Lung (tissue), 12 donors: ENCODE results near the gene SSH2. TPM values are rescaled to one million over a fixed set of nuclear protein-coding genes. Genes with fewer than 3 reads are reported as not detected.

Experiments
- ATAC-seq: fragments of 200-7000 bp; cut with Tn5 transposase; one replicate; pipeline ENCODE4 v1.9.1; 2020; ENCODE audit warnings: moderate number of reproducible peaks; ENCODE audit not compliant: insufficient read depth, low FRiP score
- DNase-seq, 3 donors: peaks; one replicate each; pipeline ENCODE4 v3.0.0-alpha.2; 2013 to 2017
- H3K27ac ChIP-seq, 2 donors: one replicate each; pipeline ENCODE4 v1.5.1; 2013; ENCODE audit warnings: mild to moderate bottlenecking in 2 of 2, moderate library complexity in 2 of 2, control low read depth in 1 of 2, inconsistent platforms in 1 of 2, low read depth in 1 of 2, low read length in 1 of 2
- H3K27me3 ChIP-seq, 3 donors: one replicate each; pipeline ENCODE4 v1.5.1; 2013; ENCODE audit warnings: low read length in 2 of 3; ENCODE audit not compliant: control insufficient read depth in 3 of 3, insufficient read depth in 3 of 3
- H3K36me3 ChIP-seq, 4 donors: one replicate each; pipeline ENCODE4 v1.5.1; 2013; ENCODE audit warnings: low read length in 4 of 4, mild to moderate bottlenecking in 1 of 4, moderate library complexity in 1 of 4; ENCODE audit not compliant: control insufficient read depth in 4 of 4, insufficient read depth in 4 of 4
- H3K4me1 ChIP-seq, 5 donors: one replicate each; pipeline ENCODE4 v1.5.1; 2013; ENCODE audit warnings: low read length in 5 of 5, mild to moderate bottlenecking in 2 of 5, moderate library complexity in 1 of 5; ENCODE audit not compliant: control insufficient read depth in 5 of 5, insufficient read depth in 5 of 5
- H3K4me3 ChIP-seq: one replicate; pipeline ENCODE4 v1.5.1; 2013; ENCODE audit warnings: mild to moderate bottlenecking, control low read depth, moderate library complexity
- H3K9ac ChIP-seq, 2 donors: one replicate each; pipeline ENCODE4 v1.5.1; 2013; ENCODE audit warnings: low read length in 2 of 2, control low read depth in 1 of 2; ENCODE audit not compliant: insufficient read depth in 1 of 2
- H3K9me3 ChIP-seq, 4 donors: one replicate each; pipeline ENCODE4 v1.5.1; 2013; ENCODE audit warnings: low read length in 3 of 4, mild to moderate bottlenecking in 1 of 4, moderate library complexity in 1 of 4; ENCODE audit not compliant: control insufficient read depth in 4 of 4, insufficient read depth in 3 of 4
- CTCF ChIP-seq: IDR thresholded peaks from 2 replicates; pipeline ENCODE4 v1.5.1; 2012; ENCODE audit warnings: mild to moderate bottlenecking; ENCODE audit errors: control extremely low read depth, extremely low read depth
- WGBS, 2 donors: extraction: QIAGEN DNeasy Blood & Tissue Kit; methylation state at CpG; one replicate each; pipeline ENCODE4 v1.1.7; 2013; 5-methylcytosine and 5-hydroxymethylcytosine counted together
- polyA plus RNA-seq, 2 donors: library from polyadenylated mRNA; stranded (reverse); fragments of 200-250 nt; gene quantifications; one replicate each; pipeline ENCODE4 v1.2.1, GENCODE V29; 2013
- total RNA-seq, 2 donors: library from RNA; depleted of rRNA in 1 of 2; stranded (reverse); fragments of >200 nt in 1 of 2; gene quantifications; one replicate each; pipeline ENCODE4 v1.2.1, GENCODE V29; 2014 to 2021
- donor health status: control.
- donor health status: control.
- donor health status: Bipolar disorder and iron deficiency.
- donor health status: healthy.
- donor health status: DM: yes; HTN: yes; CAD: no.

The SSH2 gene
- total and polyA plus RNA-seq, 4 donors: 23.4 to 69.4 (median 41.1) TPM

GRCh38 chr17:29579866-29580771 is 349.9 kb downstream of the SSH2 start:
- TF ChIP-seq CTCF: peak; percentile 95
- ATAC-seq: peak; percentile 86
- no peaks in the 10 kb centered on the region for H3K27me3 ChIP-seq
- peaks cover under 1 to 59% (median 24%) of the 10 kb centered on the region in 4 donors for H3K36me3 ChIP-seq
- peaks cover 0 to 19% (median 5%) of the 10 kb centered on the region in 5 donors for H3K4me1 ChIP-seq
- no peak overlapping the region for H3K4me3 ChIP-seq
- 64 to 68% methylated on average over 15 of the region's 15 CpGs for WGBS, 2 donors
- no peak overlapping the region for H3K27ac ChIP-seq
- peaks cover 0 to 3% (median 0%) of the 10 kb centered on the region in 4 donors for H3K9me3 ChIP-seq
- H3K9ac ChIP-seq: no peak overlapping the region
- peak; percentile 74 to 83 (median 79) for DNase-seq

- DNase-seq (no peak), ATAC-seq (no peak)
- peaks cover 3 to 70% (median 29%) of the 10 kb centered on the region in 4 donors for H3K36me3 ChIP-seq
- WGBS, 2 donors: 96 to 97% methylated on average over 14 of the region's 14 CpGs
- peaks cover 0 to 3% (median 0%) of the 10 kb centered on the region in 4 donors for H3K9me3 ChIP-seq
- no peak overlapping the region for H3K9ac ChIP-seq
- H3K27ac ChIP-seq: no peak overlapping the region
- no peak overlapping the region for H3K4me3 ChIP-seq
- H3K4me1 ChIP-seq: peaks cover 0 to 9% (median 0%) of the 10 kb centered on the region in 5 donors
- H3K27me3 ChIP-seq: no peaks in the 10 kb centered on the region
- TF ChIP-seq CTCF: no peak
These were observed 351.2 kb downstream of the SSH2 start for GRCh38 chr17:29578626-29579485.

GRCh38 chr17:29577385-29578211 is 352.4 kb downstream of the SSH2 start:
- WGBS, 2 donors: 83 to 84% methylated on average over 20 to 22 of the region's 22 CpGs
- no peak for ATAC-seq

More at GRCh38 chr17:29577385-29578211, 352.4 kb downstream of the SSH2 start:
- Histone ChIP-seq H3K9ac (no peak overlapping the region), H3K27ac (no peak overlapping the region), H3K4me1 (peaks cover 0 to 14% (median 0%) of the 10 kb centered on the region in 5 donors), H3K9me3 (no peaks in the 10 kb centered on the region), H3K36me3 (peaks cover 3 to 70% (median 25%) of the 10 kb centered on the region in 4 donors), H3K27me3 (no peaks in the 10 kb centered on the region), H3K4me3 (no peak overlapping the region)
- DNase-seq: peak in 2 of 3 donors; percentile 56 to 67
- TF ChIP-seq CTCF: no peak
